BE2C (cell line): ENCODE measurements around the gene GPATCH2L.

Experiments
- DNase-seq: peaks from one replicate; pipeline ENCODE4 v3.0.0-alpha.2; 2020
- H3K27me3 ChIP-seq: fragments of 250-450 bp; sonication (Bioruptor Pico); 2 replicates; pipeline ENCODE4 v1.5.1; 2020; ENCODE audit warnings: mild to moderate bottlenecking
- H3K36me3 ChIP-seq: fragments of 250-450 bp; sonication (Bioruptor Pico); 2 replicates; pipeline ENCODE4 v1.5.1; 2020; ENCODE audit warnings: mild to moderate bottlenecking
- H3K4me1 ChIP-seq: fragments of 250-450 bp; sonication (Bioruptor Pico); 2 replicates; pipeline ENCODE4 v1.5.1; 2020
- H3K4me3 ChIP-seq: 2 replicates; pipeline ENCODE4 v1.5.1; 2011; ENCODE audit warnings: low read depth, low read length
- H3K9me3 ChIP-seq: fragments of 250-450 bp; sonication (Bioruptor Pico); 2 replicates; pipeline ENCODE4 v1.5.1; 2020
- CTCF ChIP-seq: IDR thresholded peaks from 2 replicates; pipeline ENCODE4 v1.5.1; 2012; ENCODE audit warnings: mild to moderate bottlenecking, low read depth, low read length

Gene GPATCH2L

GRCh38 chr14:76186308-76187027 is 34.7 kb downstream of the GPATCH2L start:
- H3K4me3 ChIP-seq, result no peak overlapping the region
- no peak for TF ChIP-seq CTCF
- H3K4me1 ChIP-seq, result no peaks in the 10 kb centered on the region; the same call in 1 of the 2 replicates
- peaks cover 15% of the 10 kb centered on the region for H3K36me3 ChIP-seq
- no peaks in the 10 kb centered on the region for H3K9me3 ChIP-seq
- no peaks in the 10 kb centered on the region for H3K27me3 ChIP-seq
- DNase-seq, result no peak

GRCh38 chr14:76191297-76191696 is 39.6 kb downstream of the GPATCH2L start:
- no peak for TF ChIP-seq CTCF
- no peak for DNase-seq
- no peaks in the 10 kb centered on the region for H3K9me3 ChIP-seq
- no peaks in the 10 kb centered on the region; the same call in 1 of the 2 replicates for H3K4me1 ChIP-seq
- H3K4me3 ChIP-seq, result no peak overlapping the region
- H3K36me3 ChIP-seq, result peaks cover 28% of the 10 kb centered on the region
- no peaks in the 10 kb centered on the region for H3K27me3 ChIP-seq

- Histone ChIP-seq H3K27me3 (no peaks in the 10 kb centered on the region), H3K36me3 (peaks cover 32% of the 10 kb centered on the region), H3K4me1 (no peaks in the 10 kb centered on the region), H3K9me3 (no peaks in the 10 kb centered on the region), H3K4me3 (no peak overlapping the region)
- no peak for TF ChIP-seq CTCF
- no peak for DNase-seq
Measured at GRCh38 chr14:76193696-76194095, 42.0 kb downstream of the GPATCH2L start.

- no peaks in the 10 kb centered on the region for H3K9me3 ChIP-seq
- no peak overlapping the region for H3K4me3 ChIP-seq
- no peaks in the 10 kb centered on the region for H3K4me1 ChIP-seq
- no peaks in the 10 kb centered on the region for H3K27me3 ChIP-seq
- no peak for DNase-seq
- TF ChIP-seq CTCF, result no peak
- peaks cover 31% of the 10 kb centered on the region for H3K36me3 ChIP-seq
Measured at GRCh38 chr14:76194327-76194726, 42.6 kb downstream of the GPATCH2L start.

- peaks cover 32% of the 10 kb centered on the region for H3K36me3 ChIP-seq
- DNase-seq, result no peak
- H3K27me3 ChIP-seq, result no peaks in the 10 kb centered on the region
- no peaks in the 10 kb centered on the region for H3K9me3 ChIP-seq
- H3K4me3 ChIP-seq, result no peak overlapping the region
- H3K4me1 ChIP-seq, result no peaks in the 10 kb centered on the region
- TF ChIP-seq CTCF, result no peak
Measured at GRCh38 chr14:76195003-76195402, 43.3 kb downstream of the GPATCH2L start.

GRCh38 chr14:76196980-76197695 is 45.4 kb downstream of the GPATCH2L start:
- no peaks in the 10 kb centered on the region for H3K4me1 ChIP-seq
- peaks cover 43% of the 10 kb centered on the region for H3K36me3 ChIP-seq
- DNase-seq, result no peak
- H3K27me3 ChIP-seq, result no peaks in the 10 kb centered on the region
- no peak for TF ChIP-seq CTCF
- H3K9me3 ChIP-seq, result no peaks in the 10 kb centered on the region
- H3K4me3 ChIP-seq, result no peak overlapping the region
